Fibroblast of lung (primary cell): ENCODE data around the gene FILIP1L.

Experiments used
- EZH2 ChIP-seq: IDR thresholded peaks from 2 replicates; pipeline ENCODE4 v1.5.1; 2012; ENCODE audit warnings: low read length, control low read depth, mild to moderate bottlenecking; ENCODE audit errors: missing control alignments
- TF ChIP-seq, protein P1 (sequence below), 2 donors: IDR thresholded peaks in 1 of 2; conservative IDR thresholded peaks in 1 of 2; 1 replicate in 1 of 2; 2 replicates in 1 of 2; pipeline ENCODE4 v1.5.1; 2011 to 2012; ENCODE audit warnings: low read length in 2 of 2, control low read depth in 1 of 2, inconsistent platforms in 1 of 2, low read depth in 1 of 2, mild to moderate bottlenecking in 1 of 2

DNA sequence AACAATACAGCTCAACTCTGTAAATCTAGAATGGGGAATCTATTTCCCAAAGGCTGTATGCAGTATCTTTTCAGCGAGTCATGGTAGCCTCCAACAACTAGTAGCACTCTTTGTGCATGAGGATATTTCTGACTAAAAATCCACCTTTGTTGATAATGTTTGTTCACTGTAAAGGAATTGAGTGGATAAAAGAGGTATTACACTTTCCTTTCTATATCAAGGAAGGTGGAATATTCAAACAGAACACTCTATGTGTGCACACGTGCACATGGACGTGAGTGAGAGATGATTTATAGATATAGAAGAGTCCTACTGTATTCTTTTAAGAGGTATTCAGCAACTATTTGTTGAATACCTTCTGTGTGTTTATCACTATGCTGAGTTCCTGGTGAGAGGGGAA, 228.4 kb downstream of the FILIP1L start:
- TF ChIP-seq, protein P1, sequence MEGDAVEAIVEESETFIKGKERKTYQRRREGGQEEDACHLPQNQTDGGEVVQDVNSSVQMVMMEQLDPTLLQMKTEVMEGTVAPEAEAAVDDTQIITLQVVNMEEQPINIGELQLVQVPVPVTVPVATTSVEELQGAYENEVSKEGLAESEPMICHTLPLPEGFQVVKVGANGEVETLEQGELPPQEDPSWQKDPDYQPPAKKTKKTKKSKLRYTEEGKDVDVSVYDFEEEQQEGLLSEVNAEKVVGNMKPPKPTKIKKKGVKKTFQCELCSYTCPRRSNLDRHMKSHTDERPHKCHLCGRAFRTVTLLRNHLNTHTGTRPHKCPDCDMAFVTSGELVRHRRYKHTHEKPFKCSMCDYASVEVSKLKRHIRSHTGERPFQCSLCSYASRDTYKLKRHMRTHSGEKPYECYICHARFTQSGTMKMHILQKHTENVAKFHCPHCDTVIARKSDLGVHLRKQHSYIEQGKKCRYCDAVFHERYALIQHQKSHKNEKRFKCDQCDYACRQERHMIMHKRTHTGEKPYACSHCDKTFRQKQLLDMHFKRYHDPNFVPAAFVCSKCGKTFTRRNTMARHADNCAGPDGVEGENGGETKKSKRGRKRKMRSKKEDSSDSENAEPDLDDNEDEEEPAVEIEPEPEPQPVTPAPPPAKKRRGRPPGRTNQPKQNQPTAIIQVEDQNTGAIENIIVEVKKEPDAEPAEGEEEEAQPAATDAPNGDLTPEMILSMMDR (conservative IDR thresholded peaks at IDR 0.05 in 1 of 2, IDR thresholded peaks at IDR 0.05 in 1 of 2; ENCODE audit: low read depth in 1 of 2, low read length in 2 of 2), result no peak
- no peak for TF ChIP-seq EZH2
